Liver (tissue), 3 donors: ENCODE measurements around the gene FLNB.
A peak's percentile ranks its signal among the peaks of the same experiment; 100 is the strongest.

Source experiments
- EGR1 ChIP-seq, 2 donors: IDR thresholded peaks; 2 replicates each; pipeline ENCODE4 v1.6.1; 2016 to 2018; ENCODE audit warnings: antibody characterized with exemption in 2 of 2, low read depth in 2 of 2
- FOXA1 ChIP-seq: IDR thresholded peaks from 2 replicates; pipeline ENCODE4 v1.6.1; 2016; ENCODE audit warnings: antibody characterized with exemption
- GABPA ChIP-seq, 2 donors: IDR thresholded peaks in 1 of 2; conservative IDR thresholded peaks in 1 of 2; 2 replicates each; pipeline ENCODE4 v1.6.1; 2016; ENCODE audit warnings: antibody characterized with exemption in 2 of 2, mild to moderate bottlenecking in 1 of 2, moderate library complexity in 1 of 2
- HNF4A ChIP-seq, 2 donors: conservative IDR thresholded peaks; 2 replicates each; pipeline ENCODE4 v1.6.1; 2016; ENCODE audit warnings: antibody characterized with exemption in 2 of 2, mild to moderate bottlenecking in 2 of 2
- JUND ChIP-seq, 2 donors: IDR thresholded peaks; 2 replicates each; pipeline ENCODE4 v1.6.1; 2016; ENCODE audit warnings: antibody characterized with exemption in 2 of 2
- NR2F2 ChIP-seq: IDR thresholded peaks from 2 replicates; pipeline ENCODE4 v1.6.1; 2016; ENCODE audit warnings: antibody characterized with exemption
- RXRA ChIP-seq, 2 donors: IDR thresholded peaks; 2 replicates each; pipeline ENCODE4 v1.6.1; 2017 to 2018; ENCODE audit warnings: antibody characterized with exemption in 2 of 2, mild to moderate bottlenecking in 1 of 2
- SP1 ChIP-seq: IDR thresholded peaks from 2 replicates; pipeline ENCODE4 v1.6.1; 2018; ENCODE audit warnings: antibody characterized with exemption, mild to moderate bottlenecking
- TAF1 ChIP-seq: conservative IDR thresholded peaks from 2 replicates; pipeline ENCODE4 v1.6.1; 2016; ENCODE audit warnings: antibody characterized with exemption, mild to moderate bottlenecking
- YY1 ChIP-seq: IDR thresholded peaks from 2 replicates; pipeline ENCODE4 v1.6.1; 2016; ENCODE audit warnings: antibody characterized with exemption, mild to moderate bottlenecking
- TF ChIP-seq, protein P1 (sequence below): fragments of 150-350 bp; IDR thresholded peaks from 2 replicates; pipeline ENCODE4 v1.5.1; 2017; ENCODE audit warnings: improper control_type of control experiment, low read depth, low read length; ENCODE audit not compliant: missing input control
- TF ChIP-seq, protein P2 (sequence below): IDR thresholded peaks from 2 replicates; pipeline ENCODE4 v1.6.1; 2016; ENCODE audit warnings: antibody characterized with exemption, mild to moderate bottlenecking
- TF ChIP-seq, protein P3 (sequence below): IDR thresholded peaks from 2 replicates; pipeline ENCODE4 v1.6.1; 2016; ENCODE audit warnings: antibody characterized with exemption
- donor health status: healthy.
- donor health status: healthy.

DNA sequence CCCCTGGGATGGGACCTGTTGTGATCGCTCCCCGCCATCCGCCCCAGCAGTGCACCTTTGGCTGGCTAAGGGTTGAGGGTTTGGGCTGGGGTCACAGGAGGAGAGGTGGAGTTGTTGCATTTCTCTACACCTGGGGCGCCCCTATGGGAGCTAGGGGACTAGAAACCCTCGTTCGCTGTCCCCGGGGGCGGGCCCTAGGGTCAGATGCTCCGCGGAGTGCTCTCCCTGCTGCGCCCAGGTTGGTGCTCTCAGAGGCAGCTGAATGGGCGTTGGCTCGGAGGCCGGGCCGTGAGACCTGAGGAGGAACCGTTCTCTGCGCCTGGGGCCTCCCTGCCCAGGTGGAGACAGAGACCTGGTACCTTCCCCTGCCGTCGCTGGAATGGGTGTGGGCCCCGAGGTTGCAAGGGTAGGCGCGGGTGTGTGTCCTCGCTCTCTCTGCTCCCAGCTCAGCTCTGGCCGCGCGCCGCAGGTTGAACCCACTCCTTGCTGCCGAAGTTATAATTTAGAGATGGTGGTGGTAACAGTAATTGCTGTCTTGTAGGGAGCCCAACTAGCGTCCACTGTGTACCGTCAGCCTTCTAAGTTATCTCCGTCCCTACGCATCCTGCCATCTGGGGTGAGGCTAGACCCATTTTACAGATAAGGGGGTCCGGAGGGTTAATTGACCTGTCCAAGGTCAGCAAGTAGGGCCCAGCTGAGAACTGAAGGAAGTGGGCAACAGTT lies 965 bp downstream of the FLNB start:
- TF ChIP-seq JUND (IDR thresholded peaks at IDR 0.05), result no peak
- TF ChIP-seq GABPA (IDR thresholded peaks at IDR 0.05 in 1 of 2, conservative IDR thresholded peaks at IDR 0.05 in 1 of 2), result no peak
- TF ChIP-seq TAF1, result no peak
- TF ChIP-seq RXRA (IDR thresholded peaks at IDR 0.05), result no peak
- TF ChIP-seq, protein P1, sequence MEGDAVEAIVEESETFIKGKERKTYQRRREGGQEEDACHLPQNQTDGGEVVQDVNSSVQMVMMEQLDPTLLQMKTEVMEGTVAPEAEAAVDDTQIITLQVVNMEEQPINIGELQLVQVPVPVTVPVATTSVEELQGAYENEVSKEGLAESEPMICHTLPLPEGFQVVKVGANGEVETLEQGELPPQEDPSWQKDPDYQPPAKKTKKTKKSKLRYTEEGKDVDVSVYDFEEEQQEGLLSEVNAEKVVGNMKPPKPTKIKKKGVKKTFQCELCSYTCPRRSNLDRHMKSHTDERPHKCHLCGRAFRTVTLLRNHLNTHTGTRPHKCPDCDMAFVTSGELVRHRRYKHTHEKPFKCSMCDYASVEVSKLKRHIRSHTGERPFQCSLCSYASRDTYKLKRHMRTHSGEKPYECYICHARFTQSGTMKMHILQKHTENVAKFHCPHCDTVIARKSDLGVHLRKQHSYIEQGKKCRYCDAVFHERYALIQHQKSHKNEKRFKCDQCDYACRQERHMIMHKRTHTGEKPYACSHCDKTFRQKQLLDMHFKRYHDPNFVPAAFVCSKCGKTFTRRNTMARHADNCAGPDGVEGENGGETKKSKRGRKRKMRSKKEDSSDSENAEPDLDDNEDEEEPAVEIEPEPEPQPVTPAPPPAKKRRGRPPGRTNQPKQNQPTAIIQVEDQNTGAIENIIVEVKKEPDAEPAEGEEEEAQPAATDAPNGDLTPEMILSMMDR, result no peak
- TF ChIP-seq, protein P2, sequence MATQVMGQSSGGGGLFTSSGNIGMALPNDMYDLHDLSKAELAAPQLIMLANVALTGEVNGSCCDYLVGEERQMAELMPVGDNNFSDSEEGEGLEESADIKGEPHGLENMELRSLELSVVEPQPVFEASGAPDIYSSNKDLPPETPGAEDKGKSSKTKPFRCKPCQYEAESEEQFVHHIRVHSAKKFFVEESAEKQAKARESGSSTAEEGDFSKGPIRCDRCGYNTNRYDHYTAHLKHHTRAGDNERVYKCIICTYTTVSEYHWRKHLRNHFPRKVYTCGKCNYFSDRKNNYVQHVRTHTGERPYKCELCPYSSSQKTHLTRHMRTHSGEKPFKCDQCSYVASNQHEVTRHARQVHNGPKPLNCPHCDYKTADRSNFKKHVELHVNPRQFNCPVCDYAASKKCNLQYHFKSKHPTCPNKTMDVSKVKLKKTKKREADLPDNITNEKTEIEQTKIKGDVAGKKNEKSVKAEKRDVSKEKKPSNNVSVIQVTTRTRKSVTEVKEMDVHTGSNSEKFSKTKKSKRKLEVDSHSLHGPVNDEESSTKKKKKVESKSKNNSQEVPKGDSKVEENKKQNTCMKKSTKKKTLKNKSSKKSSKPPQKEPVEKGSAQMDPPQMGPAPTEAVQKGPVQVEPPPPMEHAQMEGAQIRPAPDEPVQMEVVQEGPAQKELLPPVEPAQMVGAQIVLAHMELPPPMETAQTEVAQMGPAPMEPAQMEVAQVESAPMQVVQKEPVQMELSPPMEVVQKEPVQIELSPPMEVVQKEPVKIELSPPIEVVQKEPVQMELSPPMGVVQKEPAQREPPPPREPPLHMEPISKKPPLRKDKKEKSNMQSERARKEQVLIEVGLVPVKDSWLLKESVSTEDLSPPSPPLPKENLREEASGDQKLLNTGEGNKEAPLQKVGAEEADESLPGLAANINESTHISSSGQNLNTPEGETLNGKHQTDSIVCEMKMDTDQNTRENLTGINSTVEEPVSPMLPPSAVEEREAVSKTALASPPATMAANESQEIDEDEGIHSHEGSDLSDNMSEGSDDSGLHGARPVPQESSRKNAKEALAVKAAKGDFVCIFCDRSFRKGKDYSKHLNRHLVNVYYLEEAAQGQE, result no peak
- TF ChIP-seq, protein P3, sequence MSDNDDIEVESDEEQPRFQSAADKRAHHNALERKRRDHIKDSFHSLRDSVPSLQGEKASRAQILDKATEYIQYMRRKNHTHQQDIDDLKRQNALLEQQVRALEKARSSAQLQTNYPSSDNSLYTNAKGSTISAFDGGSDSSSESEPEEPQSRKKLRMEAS, result no peak
- no peak for TF ChIP-seq NR2F2
- TF ChIP-seq SP1, result no peak
- TF ChIP-seq FOXA1, result no peak
- TF ChIP-seq YY1, result peak; percentile 14
- no peak for TF ChIP-seq EGR1 (IDR thresholded peaks at IDR 0.05; ENCODE audit: low read depth in 2 of 2)
- no peak for TF ChIP-seq HNF4A (conservative IDR thresholded peaks at IDR 0.05)
